Activated T-helper 17 cell treated with anti-CD3 and anti-CD28 coated beads, Interleukin-2, amount 50 U/mL, for 72 hours (primary cell): ENCODE measurements around the gene GALM. TPM values are rescaled to one million over a fixed set of nuclear protein-coding genes. Genes with fewer than 3 reads are reported as not detected.
A peak's percentile ranks its signal among the peaks of the same experiment; 100 is the strongest.
"Not testable (repeated sequence)": the region's sequence is repeated elsewhere in the genome, so short reads cannot be mapped to it uniquely, and the experiment has no call there.

Source experiments
- ATAC-seq: fragments of 150-1000 bp; cut with Tn5 transposase; replicated peaks from 2 replicates; pipeline ENCODE4 v1.10.0; 2021; ENCODE audit warnings: mild to moderate bottlenecking, moderate library complexity
- H3K27ac Mint-ChIP-seq: one replicate; pipeline ENCODE4 v1.8.0; 2022; ENCODE audit warnings: mixed read lengths
- H3K27me3 Mint-ChIP-seq: one replicate; pipeline ENCODE4 v1.8.0; 2022; ENCODE audit warnings: mixed read lengths
- H3K36me3 Mint-ChIP-seq: one replicate; pipeline ENCODE4 v1.8.0; 2022; ENCODE audit warnings: low read depth, mild to moderate bottlenecking, mixed read lengths
- H3K4me1 Mint-ChIP-seq: one replicate; pipeline ENCODE4 v1.8.0; 2022; ENCODE audit warnings: mixed read lengths
- H3K4me3 Mint-ChIP-seq: one replicate; pipeline ENCODE4 v1.8.0; 2022; ENCODE audit warnings: mild to moderate bottlenecking, mixed read lengths
- H3K9me3 Mint-ChIP-seq: one replicate; pipeline ENCODE4 v1.8.0; 2022; ENCODE audit warnings: mixed read lengths
- total RNA-seq, 2 donors: library from RNA; stranded (reverse); gene quantifications; one replicate each; pipeline ENCODE4 v1.2.3, GENCODE V29; 2022

GALM gene
- total RNA-seq, 2 donors from 2014 or later, result 85.2 to 123 TPM

DNA sequence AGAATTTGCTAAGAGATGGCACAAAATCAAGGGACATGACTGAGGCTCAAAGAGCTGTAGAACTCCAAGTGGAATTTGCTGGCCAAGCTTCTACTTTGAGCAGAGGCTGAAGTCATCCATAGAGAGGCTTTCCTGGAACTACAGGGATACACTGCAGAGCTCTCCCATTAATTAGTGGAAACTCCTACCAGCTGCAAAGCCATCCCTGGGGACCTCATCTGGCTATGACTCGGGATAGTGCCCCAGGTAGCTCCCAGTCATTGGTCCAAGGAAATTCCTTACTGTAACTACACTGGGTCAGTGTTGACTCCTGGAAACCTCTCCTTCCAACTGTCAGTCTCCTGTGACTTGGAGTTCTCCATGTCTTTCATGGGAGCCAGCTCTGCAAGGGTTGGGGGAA lies 10.5 kb upstream of the GALM start:
- Mint-ChIP-seq H3K4me1 (peaks cover 41% of the 10 kb centered on the region), H3K36me3 (no peaks in the 10 kb centered on the region), H3K27ac (peak overlapping the region; percentile 92), H3K4me3 (peak overlapping the region; percentile 73), H3K27me3 (no peaks in the 10 kb centered on the region), H3K9me3 (peaks cover 3% of the 10 kb centered on the region)
- no peak for ATAC-seq

DNA sequence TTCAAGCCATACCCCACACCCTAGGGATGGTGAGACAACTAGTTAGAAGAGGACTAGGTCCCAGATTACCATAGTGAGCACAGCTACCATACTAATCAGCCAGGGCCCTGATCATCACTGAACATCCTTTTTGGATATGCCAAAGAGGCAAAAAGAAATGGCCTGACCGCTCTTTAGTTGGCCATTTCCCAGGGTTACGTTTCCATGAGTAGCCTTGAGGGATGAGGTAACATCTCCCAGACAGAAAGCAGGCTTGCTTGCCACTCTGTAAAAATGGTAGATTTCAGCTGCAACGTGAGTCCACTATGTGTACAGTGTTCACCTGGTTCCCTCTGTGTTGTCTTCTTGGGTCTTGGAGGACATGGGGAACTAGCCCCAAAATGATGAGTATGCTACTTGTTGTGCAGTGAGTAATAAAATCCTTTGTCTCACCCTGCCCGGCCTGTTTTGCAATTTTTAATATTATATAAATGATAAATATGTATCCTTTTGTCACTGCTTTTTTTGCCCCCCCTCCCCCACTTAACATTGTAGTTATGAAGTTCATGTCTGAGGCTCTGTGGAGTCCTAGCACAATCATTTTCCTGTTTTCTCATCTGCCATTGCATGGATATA lies 8.9 kb upstream of the GALM start:
- ATAC-seq, result no peak
- H3K27me3 Mint-ChIP-seq, result no peaks in the 10 kb centered on the region
- peak overlapping the region; percentile 57 for H3K27ac Mint-ChIP-seq
- no peak overlapping the region for H3K4me3 Mint-ChIP-seq
- H3K9me3 Mint-ChIP-seq, result peaks cover 3% of the 10 kb centered on the region
- H3K36me3 Mint-ChIP-seq, result no peaks in the 10 kb centered on the region
- H3K4me1 Mint-ChIP-seq, result peaks cover 41% of the 10 kb centered on the region

DNA sequence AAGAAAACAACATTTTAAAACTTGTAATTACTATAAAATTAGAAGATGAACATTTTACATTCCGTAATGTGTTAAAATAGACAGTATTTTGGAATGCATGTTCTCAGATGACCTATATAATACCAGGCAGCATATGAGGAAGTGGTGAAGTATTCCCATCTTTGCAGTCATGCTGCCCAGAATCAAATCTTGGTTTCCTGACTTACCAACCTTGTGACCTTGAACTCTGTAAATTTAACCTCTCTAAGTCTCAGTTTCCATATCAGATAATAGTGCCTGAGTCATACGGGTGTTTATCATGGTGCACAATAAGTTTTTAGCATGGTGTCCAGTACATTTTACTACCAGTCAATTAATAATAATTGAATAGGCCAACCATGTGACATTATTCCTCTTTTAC lies 7.3 kb upstream of the GALM start:
- H3K27me3 Mint-ChIP-seq, result no peaks in the 10 kb centered on the region
- peak overlapping the region; percentile 70 for H3K4me3 Mint-ChIP-seq
- H3K36me3 Mint-ChIP-seq, result peaks cover under 1% of the 10 kb centered on the region
- H3K27ac Mint-ChIP-seq, result peak overlapping the region; percentile 69
- peak; percentile 51 for ATAC-seq
- H3K4me1 Mint-ChIP-seq, result peaks cover 40% of the 10 kb centered on the region
- H3K9me3 Mint-ChIP-seq, result peaks cover 3% of the 10 kb centered on the region

DNA sequence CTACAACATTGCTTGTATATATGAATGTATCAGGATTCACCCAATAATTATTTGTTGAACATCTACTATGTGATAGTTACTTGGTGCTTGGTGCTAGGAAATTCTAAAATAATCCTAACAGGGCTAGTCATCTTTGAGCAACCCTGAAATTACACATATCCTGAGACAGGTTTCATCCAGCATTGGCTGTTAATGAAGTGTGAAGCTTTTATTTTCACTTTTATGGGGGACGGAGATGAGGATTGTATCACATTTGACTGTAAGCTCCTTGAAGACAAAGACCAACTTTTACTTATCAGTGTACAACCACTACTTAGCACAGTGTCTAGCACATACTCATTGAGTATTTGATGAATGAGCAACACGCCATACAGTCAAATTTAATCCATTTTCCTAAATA lies 6.8 kb upstream of the GALM start:
- H3K4me1 Mint-ChIP-seq, result peaks cover 45% of the 10 kb centered on the region
- peak overlapping the region; percentile 69 for H3K27ac Mint-ChIP-seq
- peak; percentile 39 for ATAC-seq
- H3K4me3 Mint-ChIP-seq, result peak overlapping the region; percentile 70
- no peaks in the 10 kb centered on the region for H3K27me3 Mint-ChIP-seq
- peaks cover 5% of the 10 kb centered on the region for H3K36me3 Mint-ChIP-seq
- H3K9me3 Mint-ChIP-seq, result peaks cover 3% of the 10 kb centered on the region

DNA sequence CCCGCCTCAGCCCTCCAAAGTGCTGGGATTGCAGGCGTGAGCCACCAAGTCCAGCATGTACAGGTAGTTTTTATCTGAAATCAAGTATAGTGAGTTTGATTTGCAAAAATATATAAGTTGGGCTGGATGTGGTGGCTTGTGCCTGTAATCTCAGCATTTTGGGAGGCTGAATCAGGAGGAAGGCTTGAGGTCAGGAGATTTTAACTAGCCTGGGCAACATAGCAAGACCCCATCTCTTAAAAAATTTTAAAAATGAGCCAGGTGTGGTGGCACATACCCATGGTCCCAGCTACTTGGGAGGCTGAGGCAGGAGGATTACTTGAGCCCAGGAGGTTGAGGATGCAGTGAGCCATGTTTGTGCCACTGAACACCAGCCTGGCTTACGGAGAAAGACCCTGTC lies 5.6 kb upstream of the GALM start:
- Mint-ChIP-seq H3K36me3 (peaks cover 5% of the 10 kb centered on the region), H3K27me3 (no peaks in the 10 kb centered on the region), H3K4me1 (peaks cover 46% of the 10 kb centered on the region), H3K27ac (no peak overlapping the region), H3K4me3 (no peak overlapping the region), H3K9me3 (peaks cover 1% of the 10 kb centered on the region)
- ATAC-seq, result no peak

DNA sequence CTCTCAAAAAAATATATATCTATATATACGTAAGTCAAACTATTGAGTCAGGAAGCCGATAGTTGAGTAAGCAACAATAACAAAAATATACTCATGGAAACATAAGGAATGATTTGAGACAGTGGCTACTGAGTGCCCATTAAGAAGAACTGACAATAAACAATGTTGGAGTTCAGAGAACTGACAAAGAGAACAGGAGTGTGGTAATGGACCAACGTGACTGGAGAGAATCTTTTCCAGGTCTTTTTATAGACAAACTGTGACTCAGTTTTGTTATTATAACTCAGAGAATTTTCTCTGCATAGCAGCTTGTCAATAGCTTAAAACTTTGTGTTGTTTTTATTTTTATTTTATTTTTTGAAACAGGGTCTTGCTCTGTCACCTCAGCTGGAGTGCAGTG lies 4.6 kb upstream of the GALM start:
- Mint-ChIP-seq H3K36me3 (peaks cover 14% of the 10 kb centered on the region), H3K4me3 (no peak overlapping the region), H3K4me1 (peaks cover 43% of the 10 kb centered on the region), H3K27me3 (no peaks in the 10 kb centered on the region), H3K27ac (no peak overlapping the region), H3K9me3 (no peaks in the 10 kb centered on the region)
- no peak for ATAC-seq

DNA sequence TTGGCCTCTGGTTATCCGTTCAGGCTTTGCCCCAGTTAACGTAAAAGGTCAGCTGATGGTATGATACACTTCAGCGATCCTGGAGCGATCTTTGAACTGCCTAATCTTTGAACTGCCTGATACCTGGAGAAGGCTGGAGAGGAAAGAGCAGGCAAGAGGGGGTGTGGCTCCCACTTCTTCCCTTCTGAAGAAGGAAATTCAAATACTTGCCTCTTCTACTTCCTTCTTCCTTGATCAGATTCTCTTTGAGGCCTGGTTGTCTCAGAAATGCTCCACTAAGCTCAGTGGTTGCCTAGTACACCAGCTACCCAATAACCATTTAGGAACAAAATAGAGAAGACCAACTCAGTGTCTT lies 619 bp downstream of the GALM start:
- H3K4me1 Mint-ChIP-seq, result peaks cover 54% of the 10 kb centered on the region
- ATAC-seq, result peak; percentile 2
- H3K4me3 Mint-ChIP-seq, result peak overlapping the region; percentile 94
- H3K9me3 Mint-ChIP-seq, result no peaks in the 10 kb centered on the region
- peak overlapping the region; percentile 99 for H3K27ac Mint-ChIP-seq
- H3K27me3 Mint-ChIP-seq, result no peaks in the 10 kb centered on the region
- peaks cover 64% of the 10 kb centered on the region for H3K36me3 Mint-ChIP-seq

DNA sequence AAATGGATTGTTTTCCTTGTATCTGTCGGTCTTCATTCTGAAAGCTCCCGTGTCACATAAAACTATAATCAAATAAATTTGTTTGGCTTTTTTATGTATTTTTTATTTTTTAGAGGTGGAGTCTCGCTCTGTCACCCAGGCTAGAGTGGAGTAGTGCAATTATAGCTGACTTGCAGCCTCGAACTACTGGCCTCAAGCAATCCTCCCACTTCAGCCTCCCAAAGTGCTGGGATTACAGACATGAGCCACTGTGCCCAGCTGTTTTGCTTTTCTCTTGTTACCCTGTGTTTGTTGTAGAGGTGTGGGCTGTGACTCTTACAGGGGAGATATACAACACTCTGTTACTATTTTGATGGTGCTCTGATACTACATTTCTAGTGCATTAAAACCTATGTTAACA lies 2.2 kb downstream of the GALM start:
- H3K9me3 Mint-ChIP-seq, result no peaks in the 10 kb centered on the region
- peaks cover 80% of the 10 kb centered on the region for H3K36me3 Mint-ChIP-seq
- peak overlapping the region; percentile 99 for H3K27ac Mint-ChIP-seq
- peaks cover 60% of the 10 kb centered on the region for H3K4me1 Mint-ChIP-seq
- H3K27me3 Mint-ChIP-seq, result no peaks in the 10 kb centered on the region
- peak overlapping the region; percentile 94 for H3K4me3 Mint-ChIP-seq
- ATAC-seq, result no peak

DNA sequence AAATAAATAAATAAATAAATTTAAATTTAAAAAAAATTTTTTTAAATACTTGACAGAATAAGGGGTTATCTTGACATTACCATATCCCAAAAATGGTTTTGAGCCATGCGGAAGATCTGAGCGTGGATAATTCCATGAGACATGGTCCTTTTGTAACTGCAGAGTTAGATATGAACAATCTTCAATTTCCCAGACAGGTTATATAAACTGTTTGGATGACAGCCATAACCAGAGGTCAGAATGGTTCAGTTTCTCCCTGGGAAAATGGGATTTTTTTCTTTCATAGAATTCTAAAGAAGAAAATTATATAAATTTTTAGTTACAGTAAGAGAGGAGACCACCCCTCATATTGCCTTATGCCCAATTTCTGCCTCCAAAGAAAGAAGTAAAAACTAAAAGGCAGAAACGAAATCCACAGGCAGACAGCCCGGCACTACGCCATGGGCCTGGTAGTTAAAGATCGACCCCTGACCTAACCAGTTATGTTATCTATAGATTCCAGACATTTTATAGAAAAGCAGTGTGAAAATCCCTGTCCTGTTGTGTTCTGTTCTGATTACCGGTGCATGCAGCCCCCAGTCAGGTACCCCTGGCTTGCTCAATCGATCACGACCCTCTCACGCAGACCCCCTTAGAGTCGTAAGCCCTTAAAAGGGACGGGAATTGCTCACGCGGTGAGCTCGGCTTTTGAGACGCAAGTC lies 3.0 kb downstream of the GALM start:
- Mint-ChIP-seq H3K4me1 (peaks cover 57% of the 10 kb centered on the region), H3K27me3 (no peaks in the 10 kb centered on the region), H3K27ac (peak overlapping the region; percentile 99), H3K9me3 (no peaks in the 10 kb centered on the region), H3K4me3 (peak overlapping the region; percentile 94), H3K36me3 (peaks cover 85% of the 10 kb centered on the region)
- no peak for ATAC-seq

DNA sequence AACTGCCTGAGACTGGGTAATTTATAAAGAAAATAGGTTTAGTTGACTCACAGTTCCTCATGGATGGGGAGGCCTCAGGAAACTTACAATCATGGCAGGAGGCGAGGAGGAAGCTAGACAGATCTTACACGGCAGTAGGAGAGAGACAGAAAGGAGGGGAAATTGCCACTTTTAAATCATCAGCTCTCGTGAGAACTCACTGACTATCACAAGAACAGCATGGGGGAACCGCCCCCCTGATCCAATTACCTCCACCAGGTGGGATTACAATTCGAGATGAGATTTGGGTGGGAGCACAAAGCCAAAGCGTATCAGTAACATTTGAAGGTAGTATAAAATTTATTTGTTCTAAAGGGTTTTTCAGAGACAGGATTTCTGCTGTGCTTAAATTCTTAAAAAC lies 5.4 kb downstream of the GALM start:
- peak overlapping the region; percentile 94 for H3K4me3 Mint-ChIP-seq
- no peak for ATAC-seq
- H3K4me1 Mint-ChIP-seq, result peaks cover 41% of the 10 kb centered on the region
- peaks cover 98% of the 10 kb centered on the region for H3K36me3 Mint-ChIP-seq
- H3K27ac Mint-ChIP-seq, result peak overlapping the region; percentile 66
- no peaks in the 10 kb centered on the region for H3K27me3 Mint-ChIP-seq
- H3K9me3 Mint-ChIP-seq, result no peaks in the 10 kb centered on the region

DNA sequence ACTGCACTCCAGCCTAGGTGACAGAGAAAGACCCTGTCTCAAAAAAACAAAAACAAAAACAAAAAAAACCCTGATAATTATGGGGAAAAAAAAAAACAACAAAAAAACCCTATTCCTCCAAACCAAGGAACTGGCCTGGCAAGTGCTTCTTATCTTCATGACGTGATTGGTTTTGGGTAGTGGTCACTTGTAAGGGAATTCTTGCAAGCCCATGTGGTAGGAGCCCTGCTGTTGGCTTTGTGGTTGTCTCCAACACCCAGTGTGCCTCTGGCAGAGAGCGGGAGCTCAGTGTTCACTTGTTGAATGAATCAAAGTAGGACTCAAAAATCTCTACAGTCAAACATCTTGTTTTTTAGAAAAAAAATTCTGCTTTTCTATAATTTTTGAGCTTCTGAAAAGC lies 6.0 kb downstream of the GALM start:
- peak overlapping the region; percentile 66 for H3K27ac Mint-ChIP-seq
- H3K4me3 Mint-ChIP-seq, result peak overlapping the region; percentile 94
- no peak for ATAC-seq
- H3K36me3 Mint-ChIP-seq, result peaks cover 99% of the 10 kb centered on the region
- no peaks in the 10 kb centered on the region for H3K27me3 Mint-ChIP-seq
- peaks cover 45% of the 10 kb centered on the region for H3K4me1 Mint-ChIP-seq
- H3K9me3 Mint-ChIP-seq, result no peaks in the 10 kb centered on the region

DNA sequence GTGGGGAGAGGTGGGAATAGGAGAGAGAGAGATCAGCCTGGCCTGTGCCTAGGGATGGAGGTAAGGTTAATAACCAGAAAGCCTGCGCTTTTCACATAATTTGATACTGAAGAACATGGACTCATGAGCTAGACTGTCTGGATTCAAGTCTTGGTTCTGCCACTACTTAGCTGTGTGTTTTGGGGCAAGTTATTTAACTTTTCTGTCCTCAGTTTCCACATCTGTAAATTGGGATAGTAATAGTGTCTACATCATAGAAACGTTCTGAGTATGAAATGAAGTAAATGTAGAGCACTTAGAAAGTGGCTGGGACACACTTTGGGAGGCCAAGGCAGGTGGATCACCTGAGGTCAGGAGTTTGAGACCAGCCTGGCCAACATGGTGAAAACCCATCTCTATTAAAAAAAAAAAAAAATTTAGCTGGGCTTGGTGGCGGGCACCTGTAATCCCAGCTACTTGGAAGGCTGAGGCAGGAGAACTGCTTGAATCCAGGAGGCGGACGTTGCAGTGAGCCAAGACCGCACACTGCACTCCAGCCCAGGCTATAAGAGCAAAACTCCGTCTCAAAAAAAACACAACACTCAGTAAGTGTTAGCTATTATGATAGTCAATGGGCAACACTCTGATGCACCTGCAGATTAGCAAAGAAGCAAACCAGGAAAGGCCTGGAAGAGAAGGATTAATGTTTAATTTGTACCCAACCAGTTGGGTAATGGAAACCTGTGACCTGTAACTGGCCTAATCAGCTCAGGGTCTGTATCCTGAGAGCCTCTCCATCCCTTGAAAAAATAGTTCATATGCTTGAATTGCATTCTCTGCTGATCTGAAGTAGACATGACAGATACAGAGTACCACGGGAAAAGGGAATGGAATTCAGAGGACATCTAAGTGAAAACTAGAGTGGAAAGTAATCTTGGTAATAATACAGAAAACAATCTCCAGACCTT lies 6.8 kb downstream of the GALM start:
- H3K36me3 Mint-ChIP-seq, result peaks cover 99% of the 10 kb centered on the region

DNA sequence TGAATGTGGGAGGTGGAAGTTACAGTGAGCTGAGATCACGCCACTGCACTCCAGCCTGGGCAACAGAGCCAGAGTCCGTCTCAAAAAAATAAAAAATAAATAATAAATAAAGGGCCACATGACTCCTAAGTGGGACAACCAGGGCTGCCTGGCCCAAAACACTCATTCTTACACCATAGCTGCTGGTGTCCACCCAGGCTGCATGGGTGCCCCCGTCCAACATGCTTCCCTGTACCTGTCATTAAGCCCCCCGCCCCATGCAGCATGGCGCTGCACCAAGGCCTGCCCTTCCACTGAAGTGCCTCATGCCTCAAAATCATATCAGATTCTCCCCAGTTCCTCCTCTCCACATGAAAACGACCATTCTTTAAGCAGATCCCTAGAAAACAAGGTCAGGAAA lies 10.8 kb downstream of the GALM start:
- Mint-ChIP-seq H3K4me1 (peaks cover 37% of the 10 kb centered on the region), H3K27me3 (no peaks in the 10 kb centered on the region), H3K36me3 (peaks cover 100% of the 10 kb centered on the region), H3K4me3 (peak overlapping the region; percentile 69), H3K27ac (peak overlapping the region; percentile 49), H3K9me3 (no peaks in the 10 kb centered on the region)
- no peak for ATAC-seq

More for the DNA sequence above, 6.8 kb downstream of the GALM start:
- peak overlapping the region; percentile 66 for H3K27ac Mint-ChIP-seq
- H3K27me3 Mint-ChIP-seq, result no peaks in the 10 kb centered on the region
- H3K4me3 Mint-ChIP-seq, result peak overlapping the region; percentile 94
- peaks cover 51% of the 10 kb centered on the region for H3K4me1 Mint-ChIP-seq
- H3K9me3 Mint-ChIP-seq, result no peaks in the 10 kb centered on the region
- ATAC-seq, result no peak

DNA sequence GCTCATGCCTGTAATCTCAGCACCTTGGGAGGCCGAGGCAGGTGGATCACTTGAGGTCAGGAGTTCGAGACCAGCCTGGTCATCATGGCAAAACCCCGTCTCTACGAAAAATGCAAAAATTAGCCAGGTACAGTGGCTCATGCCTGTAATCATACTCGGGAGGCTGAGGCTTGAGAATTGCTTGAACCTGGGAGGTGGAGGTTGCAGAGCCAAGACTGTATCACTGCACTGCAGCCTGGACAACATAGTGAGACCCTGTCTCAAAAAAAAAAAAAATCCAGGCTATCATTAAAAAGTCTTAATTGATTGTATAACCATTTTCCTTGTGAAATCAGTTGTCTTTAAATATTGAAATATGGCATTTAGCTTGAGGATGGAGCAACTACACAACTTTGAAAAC lies 15.0 kb downstream of the GALM start:
- H3K27ac Mint-ChIP-seq, result peak overlapping the region; percentile 65
- not testable (repeated sequence) for H3K27me3 Mint-ChIP-seq, ATAC-seq, H3K9me3 Mint-ChIP-seq
- peaks cover 48% of the 10 kb centered on the region for H3K4me1 Mint-ChIP-seq
- peak overlapping the region; percentile 86 for H3K4me3 Mint-ChIP-seq
- H3K36me3 Mint-ChIP-seq, result peaks cover 100% of the 10 kb centered on the region
